GM18498 (cell line): Measurements from ENCODE around the gene NCEH1.
"Not testable (repeated sequence)": the region's sequence is repeated elsewhere in the genome, so short reads cannot be mapped to it uniquely, and the experiment has no call there.

ENCODE experiments used
- ATAC-seq: cut with Tn5 transposase; IDR thresholded peaks from one replicate; pipeline ENCODE4 v1.9.1; 2021; ENCODE audit warnings: mild to moderate bottlenecking, moderate library complexity; ENCODE audit not compliant: unreplicated experiment

NCEH1 gene

GRCh38 chr3:172616031-172616461, 94.8 kb downstream of the NCEH1 start:
- peak; percentile 70 for ATAC-seq

DNA sequence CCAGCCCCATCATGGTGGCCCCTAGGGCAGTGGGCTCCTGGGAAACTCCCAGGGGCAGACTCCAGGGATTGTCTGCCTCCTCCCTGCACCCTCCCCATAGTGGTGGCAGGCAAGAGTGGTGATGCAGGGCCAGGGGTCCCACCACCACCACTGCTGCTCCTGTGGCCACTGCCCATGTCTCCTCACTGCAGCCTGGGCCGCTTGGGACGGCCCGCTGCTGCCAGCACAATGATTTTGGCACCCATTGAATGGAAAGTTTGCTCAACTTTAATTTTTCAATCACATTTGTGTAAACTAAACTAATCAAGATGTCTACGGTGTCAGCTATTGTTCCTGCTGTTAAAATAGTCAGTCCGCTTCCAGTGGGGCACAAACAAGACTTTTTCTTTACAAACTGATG, 95.6 kb downstream of the NCEH1 start:
- no peak for ATAC-seq

- ATAC-seq, result no peak
Measured at GRCh38 chr3:172614340-172615274, 96.3 kb downstream of the NCEH1 start.

GRCh38 chr3:172613845-172614244, 97.0 kb downstream of the NCEH1 start:
- no peak for ATAC-seq

DNA sequence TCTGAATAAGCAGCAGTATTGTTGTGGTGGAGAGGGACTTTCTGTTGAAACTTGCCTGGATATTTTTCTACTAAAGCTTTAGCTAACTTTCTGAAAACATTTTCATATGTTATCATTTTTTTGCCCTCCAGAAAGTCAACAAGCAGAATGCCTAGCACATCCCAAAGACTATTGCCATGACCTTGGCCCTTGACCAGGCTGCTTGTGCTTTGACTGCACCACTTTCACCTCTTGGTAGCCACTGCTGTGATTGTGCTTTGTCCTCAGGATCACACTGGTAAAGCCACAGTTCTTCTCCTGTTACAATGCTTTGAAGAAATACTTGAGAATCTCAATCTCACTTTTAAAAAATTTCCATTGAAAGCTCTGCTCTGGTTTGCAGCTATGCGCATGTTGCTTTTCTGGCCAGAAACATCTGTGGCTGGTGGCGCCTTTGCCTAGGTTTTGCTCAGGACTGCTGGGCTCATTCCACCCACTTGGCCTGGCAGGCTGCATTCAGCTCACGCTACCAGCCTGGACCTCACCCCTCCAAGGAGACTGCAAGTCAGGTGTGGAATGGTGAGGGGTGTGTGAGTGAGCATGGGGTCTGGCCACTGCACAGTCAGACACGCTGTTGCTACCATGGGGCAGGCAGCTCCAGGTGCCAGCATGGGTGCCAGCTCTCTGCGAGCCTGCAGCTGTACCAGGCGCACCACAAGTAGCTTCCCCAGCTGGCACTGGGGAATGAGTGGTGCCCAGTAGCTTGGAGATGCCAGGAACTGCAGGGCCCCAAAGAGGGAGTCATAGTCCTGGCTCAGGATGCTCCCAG, 97.8 kb downstream of the NCEH1 start:
- no peak for ATAC-seq

GRCh38 chr3:172609750-172610149, 101.1 kb downstream of the NCEH1 start:
- no peak for ATAC-seq

DNA sequence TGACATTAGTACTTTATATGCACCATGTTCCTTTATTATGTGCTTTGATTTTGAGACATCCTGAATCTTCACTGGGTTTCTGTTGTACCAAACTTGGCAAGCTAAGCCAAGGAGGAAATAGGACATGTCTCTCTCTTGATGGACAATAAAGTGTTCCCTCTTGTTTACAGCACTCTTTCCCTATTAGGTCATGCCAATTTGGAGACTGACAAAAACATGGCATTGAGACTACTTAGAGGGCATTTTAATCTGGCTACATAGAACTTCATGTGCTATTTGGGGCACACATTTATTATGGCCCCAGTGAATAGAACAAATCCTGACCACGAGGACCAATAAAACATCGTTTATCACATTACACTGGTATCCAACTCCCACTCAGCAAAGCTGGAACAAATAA, 102.3 kb downstream of the NCEH1 start:
- ATAC-seq, result no peak

- ATAC-seq, result no peak
Measured at GRCh38 chr3:172607305-172608121, 103.4 kb downstream of the NCEH1 start.

DNA sequence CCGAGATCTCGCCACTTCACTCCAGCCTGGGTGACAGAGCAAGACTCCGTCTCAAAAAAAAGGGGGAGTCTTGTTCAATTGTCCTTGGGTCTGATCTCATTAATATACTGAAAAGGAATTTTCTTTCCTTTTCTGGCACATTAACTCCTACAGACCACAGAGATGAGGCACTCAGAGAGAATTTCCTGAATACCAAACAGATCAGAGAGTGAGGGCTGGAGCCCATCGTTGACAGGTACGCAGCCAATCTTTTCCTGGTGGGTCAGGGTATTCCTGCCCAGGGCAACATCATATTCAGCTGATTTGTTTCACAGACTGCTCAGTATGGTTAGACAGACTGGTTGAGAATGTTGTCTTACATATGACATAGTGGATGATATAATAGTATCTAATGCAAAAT, 104.8 kb downstream of the NCEH1 start:
- ATAC-seq, result no peak

DNA sequence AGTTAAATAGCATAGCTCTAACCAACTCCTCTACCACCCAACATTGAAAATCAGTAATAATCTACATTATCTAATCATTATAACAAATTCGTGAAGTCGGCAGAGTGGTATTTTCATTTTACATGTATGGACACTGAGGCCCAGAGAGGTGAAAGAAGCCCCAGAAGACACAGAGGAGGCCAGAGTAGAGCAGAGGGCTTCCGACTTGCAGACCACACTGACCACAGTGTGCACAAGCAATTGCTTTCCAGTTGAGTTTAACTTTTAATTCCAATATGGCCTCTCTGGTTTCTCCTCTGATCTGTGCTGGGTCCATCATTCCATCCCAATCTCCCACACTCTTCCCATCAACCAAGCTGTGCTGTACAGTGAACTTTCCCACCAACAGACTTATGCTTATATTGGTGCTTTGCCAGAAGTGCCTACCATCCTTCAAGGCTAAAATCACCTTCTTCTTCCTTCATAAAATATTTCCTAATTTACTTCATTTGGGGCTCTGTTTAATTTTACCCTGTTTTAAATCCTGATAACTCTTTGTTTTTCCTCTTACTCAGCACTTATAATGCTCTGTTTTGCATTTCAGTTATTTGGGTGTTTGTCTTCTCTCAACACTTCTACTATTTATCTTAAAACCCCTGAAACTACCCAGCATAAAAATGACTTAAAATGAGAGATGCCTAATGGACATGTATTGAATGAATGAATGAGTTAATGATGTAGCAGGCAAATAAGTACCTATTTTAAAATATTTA, 105.8 kb downstream of the NCEH1 start:
- no peak for ATAC-seq

GRCh38 chr3:172601066-172601832, 109.6 kb downstream of the NCEH1 start:
- no peak for ATAC-seq

DNA sequence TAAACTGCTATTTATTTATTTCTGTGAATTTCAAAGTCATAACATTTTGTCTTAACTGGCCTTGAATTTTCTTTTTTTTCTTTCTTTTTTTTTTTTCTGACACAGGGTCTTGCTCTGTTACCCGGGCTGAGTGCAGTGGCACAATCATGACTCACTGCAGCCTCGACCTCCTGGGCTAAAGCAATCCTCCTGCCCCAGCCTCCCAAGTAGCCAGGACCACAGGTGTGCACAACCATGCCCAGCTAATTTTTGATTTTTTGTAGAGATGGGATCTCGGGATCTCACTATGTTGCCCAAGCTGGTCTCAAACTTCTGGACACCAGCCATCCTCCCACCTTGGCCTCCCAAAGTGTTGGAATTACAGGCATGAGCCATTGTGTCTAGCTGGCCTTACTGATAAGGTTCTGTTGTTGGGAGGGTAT, 110.2 kb downstream of the NCEH1 start:
- no peak for ATAC-seq

GRCh38 chr3:172598904-172599303, 112.0 kb downstream of the NCEH1 start:
- ATAC-seq, result no peak

DNA sequence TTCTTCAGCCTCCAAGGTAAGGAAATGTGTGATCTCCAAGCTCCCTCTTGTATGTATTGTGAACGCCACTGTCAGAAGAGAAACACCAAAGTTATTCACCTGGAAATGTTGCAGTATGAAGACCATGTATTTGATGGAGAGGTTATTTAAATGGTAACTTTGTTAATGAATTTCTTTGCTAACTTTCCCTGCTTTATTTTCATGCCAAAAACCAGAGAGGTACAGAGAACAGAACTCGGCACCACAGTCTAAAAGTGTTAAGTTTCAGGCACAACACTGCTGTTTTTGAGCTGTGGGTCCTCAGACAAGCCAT, 114.5 kb downstream of the NCEH1 start:
- no peak for ATAC-seq

DNA sequence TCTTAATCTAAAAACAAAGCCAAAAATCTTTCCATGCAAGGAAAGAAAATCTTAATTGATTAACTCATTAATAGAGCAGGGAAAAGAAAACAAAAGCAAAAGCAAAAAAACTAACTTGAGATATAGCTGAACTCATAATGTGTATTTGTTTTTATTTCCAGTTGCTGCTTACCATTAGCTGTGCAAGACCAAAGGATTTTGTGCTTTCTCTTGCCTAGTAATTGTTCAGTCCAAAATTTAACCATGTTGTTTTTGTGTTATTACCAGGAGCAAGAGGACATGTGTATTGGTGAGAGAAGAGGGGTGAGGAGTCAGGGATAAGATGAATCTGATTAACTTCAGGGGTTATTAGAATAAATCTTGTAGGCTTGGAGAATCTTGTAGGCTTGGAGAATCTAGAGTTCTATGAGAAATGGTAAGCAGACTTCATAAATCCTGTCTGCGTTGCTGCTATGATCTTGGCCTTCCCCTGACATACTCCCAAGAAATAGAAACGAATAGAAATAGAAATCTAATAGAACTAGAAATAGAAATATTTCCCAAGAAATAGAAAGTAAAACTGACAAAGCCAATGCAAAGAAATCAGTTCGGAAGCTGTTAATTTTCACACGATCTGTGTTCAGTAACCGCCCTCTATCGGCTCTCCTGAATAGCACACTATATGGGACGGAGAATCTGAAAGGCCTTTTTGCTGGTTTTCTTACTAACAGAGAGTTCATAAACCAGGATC, 115.0 kb downstream of the NCEH1 start:
- ATAC-seq, result peak; percentile 50

DNA sequence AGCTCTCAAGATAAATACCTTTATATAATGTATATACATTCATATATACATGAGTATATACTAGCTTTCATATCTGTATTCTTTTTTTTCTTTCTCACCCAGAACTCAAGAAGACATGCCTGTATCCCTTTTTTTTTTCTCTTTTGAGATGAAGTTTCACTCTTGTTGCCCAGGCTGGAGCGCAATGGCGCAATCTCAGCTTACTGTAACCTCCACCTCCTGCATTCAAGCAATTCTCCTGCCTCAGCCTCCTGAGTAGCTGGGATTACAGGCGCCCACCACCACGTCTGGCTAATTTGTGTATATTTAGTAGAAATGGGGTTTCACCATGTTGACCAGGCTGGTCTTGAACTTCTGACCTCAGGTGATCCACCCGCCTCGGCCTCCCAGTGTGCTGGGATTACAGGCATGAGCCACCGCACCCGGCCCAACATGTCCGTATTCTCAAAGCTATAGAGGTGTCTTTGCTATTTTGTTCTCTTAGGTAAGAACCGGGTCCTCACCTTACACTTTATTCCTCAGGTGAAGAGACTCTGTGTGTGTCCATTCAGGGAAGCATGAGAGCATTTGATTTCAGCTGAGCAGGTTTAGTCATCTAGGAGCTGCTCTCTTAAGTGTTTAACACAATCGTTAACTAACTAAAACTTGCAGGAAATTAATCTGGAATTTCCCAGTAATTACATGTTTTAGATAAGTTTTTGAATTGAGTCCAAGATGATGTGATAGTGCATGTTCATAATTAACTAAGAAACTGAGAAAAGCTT, 115.8 kb downstream of the NCEH1 start:
- ATAC-seq, result not testable (repeated sequence)

GRCh38 chr3:172592898-172593669, 117.8 kb downstream of the NCEH1 start:
- ATAC-seq, result peak; percentile 9
